ENCODE measurements around the gene DNM3.

GRCh38 chr1:172283766-172284165 lies 442.5 kb downstream of the DNM3 start:
- TF ChIP-seq CTCF (IDR thresholded peaks at IDR 0.05; ENCODE audit: low read depth, low read length) (no peak), POLR2A (IDR thresholded peaks at IDR 0.05; ENCODE audit: extremely low read depth, insufficient read length) (no peak), MYC (IDR thresholded peaks at IDR 0.05; ENCODE audit: low read depth, low read length) (no peak)
